ENCODE results near the gene DCUN1D3.

DNA sequence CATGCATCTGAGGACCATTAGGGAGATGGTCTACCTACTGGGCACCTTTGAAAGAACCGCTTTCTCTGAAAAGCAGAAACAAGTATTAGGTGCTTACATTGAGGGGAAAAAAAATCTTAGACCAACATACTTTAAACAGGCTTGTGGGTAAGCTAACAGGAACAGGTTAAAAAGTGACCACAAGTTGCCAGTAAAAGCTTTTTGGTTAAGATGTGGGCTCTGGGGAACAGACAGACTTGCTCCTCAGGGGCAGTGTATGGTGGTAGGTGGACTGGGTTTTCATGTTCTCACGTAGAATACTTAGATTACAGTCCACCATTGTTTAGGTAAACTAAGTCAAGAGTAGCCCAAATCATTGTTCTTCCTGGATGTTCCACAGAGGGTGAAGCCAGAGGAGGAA, 52.6 kb downstream of the DCUN1D3 start:
- TF ChIP-seq ZNF70 (CRISPR knock-in tag; IDR thresholded peaks at IDR 0.05) (no peak), RARB (CRISPR knock-in tag; IDR thresholded peaks at IDR 0.05) (no peak), CSDC2 (CRISPR knock-in tag; IDR thresholded peaks at IDR 0.05) (no peak), OSR1 (CRISPR knock-in tag; IDR thresholded peaks at IDR 0.05) (no peak), ZFP3 (CRISPR knock-in tag; IDR thresholded peaks at IDR 0.05) (no peak)

Data from SK-N-SH treated with all-trans-retinoic acid at 6 μM for 48 hours (cell line).